GM21529 (cell line): Measurements from ENCODE around the gene ILK.
A peak's percentile ranks its signal among the peaks of the same experiment; 100 is the strongest.

Source experiments
- ATAC-seq: cut with Tn5 transposase; IDR thresholded peaks from one replicate; pipeline ENCODE4 v1.9.1; 2021; ENCODE audit not compliant: unreplicated experiment

ILK gene

DNA sequence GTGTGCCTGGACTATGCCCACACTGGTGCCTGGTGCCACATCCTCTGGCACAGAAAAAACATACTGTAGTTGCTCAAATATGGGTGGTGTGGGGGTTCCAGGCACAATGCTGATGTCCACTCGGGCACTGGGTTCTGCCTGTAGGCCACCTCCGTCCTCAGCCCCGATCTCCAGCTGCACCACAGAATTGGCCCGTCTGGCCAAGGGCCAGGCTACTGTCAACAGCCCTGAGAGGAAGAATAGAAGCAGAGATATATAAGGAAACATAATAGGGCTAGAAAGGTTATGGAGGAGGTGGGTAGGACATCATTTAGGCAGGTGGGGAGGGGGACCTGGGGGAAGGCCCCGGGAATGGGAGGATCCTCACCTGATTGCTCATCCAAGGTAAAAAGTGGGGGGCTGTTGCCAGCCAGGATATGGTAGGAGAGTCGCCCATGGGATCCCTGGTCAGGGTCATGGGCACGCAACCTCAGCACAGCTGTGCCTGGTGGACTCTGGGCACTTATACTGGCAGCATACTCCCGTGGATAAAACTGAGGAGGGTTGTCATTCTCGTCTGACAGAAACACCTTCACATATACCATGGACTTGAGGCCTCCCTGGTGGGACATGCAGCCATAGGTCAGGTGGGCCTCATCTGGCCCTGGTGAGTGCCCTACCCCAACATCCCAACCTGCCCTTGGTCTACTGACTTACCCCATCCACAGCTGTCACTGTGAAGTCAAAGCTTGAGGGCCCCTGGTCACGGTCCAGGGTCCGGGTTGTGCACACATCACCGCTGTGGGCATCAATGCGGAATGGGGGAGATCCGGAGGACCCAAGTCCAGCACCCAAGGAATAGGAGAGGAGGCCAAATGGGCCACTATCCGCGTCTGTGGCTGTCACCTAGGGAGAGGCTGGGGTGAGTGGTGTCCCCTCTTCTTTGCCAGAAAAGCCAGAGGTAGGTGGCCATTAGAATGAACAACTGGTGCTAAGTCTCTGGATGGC lies 30.1 kb downstream of the ILK start:
- no peak for ATAC-seq

- ATAC-seq: no peak
Measured at GRCh38 chr11:6634534-6634933, 31.0 kb downstream of the ILK start.

DNA sequence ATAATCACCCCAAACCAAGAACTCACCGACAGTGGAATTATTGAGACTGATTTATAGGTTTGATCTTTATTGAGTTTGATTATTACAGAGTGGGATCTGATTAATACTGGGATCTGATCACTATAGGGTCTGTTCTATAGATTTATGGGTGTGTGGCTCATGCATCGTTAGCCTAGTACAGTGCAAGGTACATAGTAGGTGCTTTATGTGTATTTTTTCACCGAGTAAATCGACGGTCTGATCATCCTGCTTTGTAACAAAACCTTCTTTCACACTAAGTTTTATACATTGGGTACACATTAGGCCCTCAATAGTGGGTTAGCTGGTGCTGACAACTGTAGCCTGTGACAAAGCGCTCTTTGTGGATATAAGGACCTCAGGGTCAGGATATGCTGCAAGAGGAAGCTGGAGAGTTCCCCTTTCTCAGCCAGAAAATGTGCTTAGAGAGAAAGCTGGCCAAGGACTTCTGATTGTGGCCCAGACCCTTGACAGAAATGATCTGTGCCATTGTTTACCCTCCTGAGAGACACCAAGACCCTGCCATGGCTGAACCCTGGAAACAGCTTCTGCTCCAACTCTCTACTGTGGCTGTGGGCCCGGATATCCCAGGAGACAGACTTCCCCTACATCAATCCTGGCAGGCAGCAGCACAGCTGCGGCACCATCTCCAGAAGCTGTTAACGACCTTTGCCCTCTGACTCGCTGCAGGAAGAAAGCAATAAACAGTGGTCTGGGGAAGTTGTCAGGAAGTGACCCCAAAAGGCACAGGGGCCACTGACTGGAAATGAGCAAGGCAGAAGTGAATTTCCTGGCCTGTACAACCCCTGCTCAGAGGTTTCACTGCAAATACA lies 31.7 kb downstream of the ILK start:
- ATAC-seq: no peak

- no peak for ATAC-seq
Measured at GRCh38 chr11:6636480-6636879, 32.9 kb downstream of the ILK start.

DNA sequence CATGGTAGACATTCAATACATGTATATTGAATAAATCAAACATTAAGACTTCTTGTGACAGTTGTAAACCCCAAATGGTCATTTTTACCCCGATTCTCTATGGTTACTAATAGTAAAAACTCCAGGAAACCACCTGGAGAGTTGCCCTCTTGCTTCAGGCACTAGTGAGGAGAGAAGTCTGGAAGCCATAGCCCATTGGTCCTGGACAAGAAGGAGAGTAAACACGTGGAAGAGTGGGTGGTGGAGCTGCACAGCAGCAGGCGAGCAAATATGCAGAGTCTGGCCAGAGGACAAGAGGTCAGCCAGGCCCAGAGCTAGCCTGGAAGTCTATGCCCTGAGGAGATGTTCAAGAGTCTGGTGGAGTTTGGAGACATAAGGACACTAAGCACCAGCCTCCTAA lies 34.3 kb downstream of the ILK start:
- ATAC-seq: no peak

DNA sequence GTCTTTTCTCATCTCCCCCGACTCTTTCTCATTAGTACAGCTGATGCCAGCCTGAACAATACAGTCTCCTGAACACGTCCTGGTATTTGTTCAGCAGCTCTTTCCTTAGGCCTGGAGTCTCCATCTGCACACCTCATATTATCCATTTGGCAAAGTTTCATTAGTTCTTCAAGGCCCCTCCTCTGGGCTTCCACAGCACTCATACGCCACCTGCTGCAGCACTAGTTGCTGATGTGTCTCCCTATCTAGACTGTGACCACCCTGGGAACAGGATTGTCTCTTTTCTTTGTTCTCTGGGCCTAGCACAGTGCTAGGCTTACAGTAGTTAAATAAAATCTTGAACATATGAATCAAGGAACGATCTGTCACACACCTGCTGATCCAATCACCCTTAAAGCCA lies 34.9 kb downstream of the ILK start:
- ATAC-seq: no peak

GRCh38 chr11:6640036-6640984 lies 36.7 kb downstream of the ILK start:
- no peak for ATAC-seq

DNA sequence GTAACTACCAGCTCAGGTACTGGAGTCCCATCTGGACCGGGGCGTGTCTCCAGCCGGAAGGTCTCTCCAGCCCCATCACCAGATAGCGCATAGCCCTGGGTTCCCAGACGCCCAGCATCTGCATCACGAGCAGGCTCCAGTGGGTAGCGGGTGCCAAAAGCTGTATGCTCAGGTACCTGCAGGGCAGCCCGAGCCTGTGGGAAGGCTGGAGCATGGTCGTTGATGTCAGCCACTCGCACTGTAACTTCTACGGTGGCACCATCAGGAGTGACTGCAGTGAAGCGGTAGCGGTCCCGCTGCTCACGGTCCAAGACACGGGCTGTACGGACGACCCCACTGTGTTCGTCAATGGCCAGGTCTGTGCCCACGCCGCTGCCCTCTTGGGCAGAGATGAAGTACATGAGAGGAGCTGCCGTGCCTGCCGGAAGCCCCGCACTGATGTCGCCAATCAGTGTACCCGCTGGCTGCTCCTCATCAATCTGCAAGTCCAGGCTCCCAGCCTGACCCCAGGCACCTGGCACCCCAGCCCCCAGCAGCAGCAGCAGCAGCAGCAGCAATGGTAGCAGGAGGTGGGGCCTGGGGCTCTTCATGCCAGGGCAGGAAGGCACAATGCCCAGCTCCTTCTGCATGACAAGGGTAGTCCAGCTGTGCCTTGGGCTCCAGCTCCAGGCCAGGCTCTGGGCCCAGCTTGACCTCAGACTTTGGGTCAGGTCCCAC lies 37.6 kb downstream of the ILK start:
- ATAC-seq: no peak

GRCh38 chr11:6642957-6643356 lies 39.4 kb downstream of the ILK start:
- ATAC-seq: no peak

DNA sequence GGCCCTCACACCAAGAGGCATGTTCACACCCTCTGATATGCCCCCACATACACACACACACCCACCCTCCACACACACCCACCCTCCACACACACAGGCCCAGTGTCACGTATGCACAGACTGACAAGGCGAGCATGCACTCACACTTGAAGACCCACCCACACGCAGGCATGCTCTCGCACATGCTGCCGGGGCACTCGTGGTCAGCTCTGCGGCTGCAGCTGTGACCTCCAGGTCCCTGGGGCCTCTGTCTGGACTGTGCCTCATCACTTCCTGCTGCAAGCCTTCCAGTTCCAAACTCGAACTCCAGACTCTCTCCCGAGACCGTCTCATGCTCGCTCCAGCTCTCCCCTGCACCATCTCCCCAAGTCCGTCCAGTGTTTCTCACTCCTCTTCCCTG lies 42.5 kb downstream of the ILK start:
- ATAC-seq: no peak

DNA sequence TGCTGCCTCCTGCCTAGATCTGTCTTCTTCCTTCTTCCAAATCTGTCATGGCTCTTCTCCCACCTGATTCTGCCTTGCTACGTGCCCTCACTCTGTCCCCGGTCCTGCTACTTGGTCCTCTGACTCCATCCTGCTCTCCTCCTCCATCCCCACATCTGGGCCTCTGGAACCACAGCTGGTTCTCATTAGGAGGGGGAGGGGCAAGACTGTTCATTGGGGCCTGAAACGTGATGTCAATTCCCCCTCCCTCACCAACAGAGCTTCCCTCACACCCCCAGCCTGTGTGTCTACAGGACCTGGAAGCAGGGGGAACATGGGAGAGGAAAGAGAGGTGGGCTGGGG lies 43.0 kb downstream of the ILK start:
- no peak for ATAC-seq

GRCh38 chr11:6646918-6647679 lies 43.5 kb downstream of the ILK start:
- peak; percentile 96 for ATAC-seq

DNA sequence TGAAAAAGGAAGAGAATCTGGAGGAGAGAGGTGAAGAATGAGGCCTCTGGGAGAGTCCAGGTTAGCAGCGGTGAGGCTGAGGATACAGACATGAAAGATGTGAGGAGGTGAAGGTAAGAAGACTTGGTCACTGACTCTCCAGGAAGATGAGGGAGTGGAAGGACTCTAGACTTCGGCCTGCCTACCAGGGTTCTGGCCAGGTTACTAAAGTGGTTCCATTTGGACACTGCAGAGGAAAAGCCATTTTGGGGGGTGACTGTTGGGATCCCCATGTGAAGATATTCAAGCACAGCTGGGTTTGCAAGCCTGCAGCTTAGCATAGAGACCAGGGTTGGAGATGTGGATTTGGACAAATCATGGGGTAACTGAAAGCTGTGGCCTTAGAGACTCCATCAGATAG lies 44.3 kb downstream of the ILK start:
- no peak for ATAC-seq

DNA sequence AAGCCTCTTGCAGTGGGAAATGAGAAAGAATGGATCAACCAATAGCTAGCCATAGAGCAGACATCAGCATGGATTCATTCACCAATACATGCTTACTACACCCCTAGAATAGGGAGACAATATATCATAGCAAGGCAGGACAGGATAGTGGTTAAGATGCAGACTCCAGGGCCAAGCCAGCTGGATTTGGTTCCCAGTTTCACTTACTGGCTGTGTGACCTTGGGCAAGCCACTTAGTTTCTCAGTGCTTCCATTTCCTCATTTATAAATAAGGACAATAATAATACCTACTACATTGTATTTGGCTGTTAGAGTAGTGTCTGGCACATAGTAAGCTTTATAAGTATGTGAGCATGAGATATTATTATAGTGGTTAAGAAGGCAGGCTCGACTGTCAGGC lies 44.9 kb downstream of the ILK start:
- no peak for ATAC-seq

DNA sequence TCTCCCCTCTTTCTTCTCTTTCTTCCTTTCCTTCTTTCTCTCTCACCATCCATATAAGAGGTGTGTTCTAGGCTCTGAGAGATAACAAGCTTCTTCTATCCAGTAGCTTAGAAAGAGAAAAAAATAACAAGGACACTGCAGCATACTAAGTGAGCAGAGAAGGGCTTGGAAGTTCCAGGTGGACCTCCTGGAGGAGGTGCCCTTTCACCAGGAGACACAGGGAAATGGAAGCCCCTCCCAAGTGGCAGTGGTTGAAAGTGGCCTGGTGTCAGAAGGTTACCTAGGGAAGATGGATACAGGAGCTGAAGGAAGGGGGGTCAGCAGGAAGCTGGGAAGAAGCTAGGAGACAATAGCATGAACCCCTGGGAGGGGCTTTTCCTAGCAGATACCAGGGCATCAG lies 46.5 kb downstream of the ILK start:
- ATAC-seq: no peak

GRCh38 chr11:6650980-6651379 lies 47.4 kb downstream of the ILK start:
- no peak for ATAC-seq

DNA sequence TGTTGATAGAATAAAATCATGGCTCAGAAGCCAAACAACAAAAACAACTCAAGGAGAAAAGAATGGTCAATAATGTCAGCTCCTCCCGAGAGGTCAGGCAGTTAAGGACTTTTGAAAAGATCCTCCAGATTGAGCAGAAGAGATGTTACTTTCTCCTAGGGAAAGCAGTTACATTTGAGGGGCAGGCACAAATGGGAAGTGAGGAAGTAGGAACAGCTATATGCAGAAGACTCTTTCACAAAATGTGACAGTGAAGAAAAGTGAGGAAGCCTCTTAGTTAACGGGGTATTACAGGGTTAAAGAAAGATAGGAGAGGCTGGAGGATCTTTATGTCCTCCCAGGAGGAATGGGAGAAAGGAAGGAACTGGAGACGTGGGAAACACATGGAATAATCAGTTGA lies 48.6 kb downstream of the ILK start:
- no peak for ATAC-seq

DNA sequence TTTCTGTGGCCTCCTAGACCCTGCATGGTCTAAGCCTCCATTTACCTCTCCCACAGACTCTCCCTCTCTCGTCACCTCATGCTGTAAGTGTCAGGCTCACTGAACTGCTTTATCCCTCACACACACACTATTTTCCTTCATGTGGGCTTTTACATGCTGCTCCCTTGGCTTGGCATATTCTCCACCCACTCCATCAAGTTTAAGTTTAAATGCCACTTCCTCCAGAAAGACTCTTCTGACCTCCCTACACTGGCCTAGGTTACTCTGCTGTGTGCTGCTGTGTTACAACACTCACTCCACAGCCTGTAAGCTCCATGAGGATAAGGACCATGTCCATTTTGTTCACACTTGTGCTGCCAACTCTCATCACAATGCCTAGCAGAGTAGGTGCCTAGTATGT lies 49.5 kb downstream of the ILK start:
- ATAC-seq: no peak

DNA sequence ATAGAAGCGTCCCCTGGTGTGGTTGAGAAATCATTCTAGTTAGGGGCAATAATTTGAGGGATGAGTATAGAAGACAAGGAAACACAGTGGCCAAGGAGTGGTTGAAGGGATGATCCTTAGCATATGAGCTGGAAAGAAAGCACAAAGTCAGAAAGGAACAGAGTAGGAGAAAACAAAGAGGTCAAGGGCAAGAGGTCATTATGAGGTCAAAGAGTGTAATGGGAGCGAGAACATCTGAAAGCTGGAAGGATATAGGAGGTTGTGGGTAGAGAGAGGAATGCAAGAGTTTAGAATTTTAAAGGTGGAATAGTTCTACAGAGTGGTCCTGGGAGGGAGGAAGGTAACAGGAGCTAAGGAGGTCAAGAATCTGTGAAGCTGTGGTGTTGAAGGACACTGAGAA lies 50.1 kb downstream of the ILK start:
- no peak for ATAC-seq
